ENCODE data around the gene EIF5. TPM values are rescaled to one million over a fixed set of nuclear protein-coding genes. Genes with fewer than 3 reads are reported as not detected.

Gene EIF5
- total RNA-seq, 1 donor from 2014 or later = 133 TPM

DNA sequence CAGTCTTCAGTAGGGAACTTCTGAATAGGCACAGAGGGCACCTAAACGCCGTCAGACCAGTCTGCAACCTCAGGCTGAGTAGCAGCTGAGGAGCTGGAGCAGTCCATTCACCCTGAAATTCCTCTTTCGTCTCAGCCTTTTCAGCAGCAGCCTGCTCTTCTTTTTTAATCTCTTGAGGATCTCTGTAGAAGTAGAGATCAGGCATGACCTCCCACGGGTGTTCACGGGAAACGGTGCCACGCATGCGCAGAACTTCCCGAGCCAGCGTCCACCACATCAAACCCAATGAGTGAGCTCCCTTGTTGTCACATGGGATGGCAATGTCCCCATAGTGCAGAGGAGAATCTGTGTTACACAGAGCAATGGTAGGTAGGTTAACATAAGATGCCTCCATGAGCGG, 40.1 kb downstream of the EIF5 start:
- FAIRE-seq = no peak

DNA sequence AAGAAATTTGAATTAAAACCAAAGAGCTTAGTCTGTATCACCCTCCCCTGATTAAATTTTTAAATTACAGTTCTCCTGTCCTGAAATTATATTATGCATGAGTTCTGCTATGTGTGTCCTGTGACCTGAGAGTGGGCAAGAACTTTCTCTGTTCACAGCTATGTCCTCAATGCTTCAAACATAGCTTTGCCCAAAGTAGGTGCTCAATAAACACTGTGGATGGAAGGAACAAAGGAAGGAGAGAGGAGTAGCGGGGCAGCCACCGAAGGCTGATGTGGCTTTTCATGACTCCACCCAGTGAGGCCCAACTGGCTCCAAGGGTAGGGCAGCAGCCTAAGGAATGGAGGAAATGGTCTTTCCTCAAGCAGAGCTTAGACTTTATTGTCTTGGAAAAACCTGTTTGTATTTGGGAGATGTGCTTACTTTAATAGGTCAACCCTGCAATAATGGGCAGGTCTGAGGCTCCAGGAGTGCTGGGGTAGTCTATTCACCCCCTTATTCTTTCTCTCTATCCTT, 43.5 kb downstream of the EIF5 start:
- TF ChIP-seq, protein P1, sequence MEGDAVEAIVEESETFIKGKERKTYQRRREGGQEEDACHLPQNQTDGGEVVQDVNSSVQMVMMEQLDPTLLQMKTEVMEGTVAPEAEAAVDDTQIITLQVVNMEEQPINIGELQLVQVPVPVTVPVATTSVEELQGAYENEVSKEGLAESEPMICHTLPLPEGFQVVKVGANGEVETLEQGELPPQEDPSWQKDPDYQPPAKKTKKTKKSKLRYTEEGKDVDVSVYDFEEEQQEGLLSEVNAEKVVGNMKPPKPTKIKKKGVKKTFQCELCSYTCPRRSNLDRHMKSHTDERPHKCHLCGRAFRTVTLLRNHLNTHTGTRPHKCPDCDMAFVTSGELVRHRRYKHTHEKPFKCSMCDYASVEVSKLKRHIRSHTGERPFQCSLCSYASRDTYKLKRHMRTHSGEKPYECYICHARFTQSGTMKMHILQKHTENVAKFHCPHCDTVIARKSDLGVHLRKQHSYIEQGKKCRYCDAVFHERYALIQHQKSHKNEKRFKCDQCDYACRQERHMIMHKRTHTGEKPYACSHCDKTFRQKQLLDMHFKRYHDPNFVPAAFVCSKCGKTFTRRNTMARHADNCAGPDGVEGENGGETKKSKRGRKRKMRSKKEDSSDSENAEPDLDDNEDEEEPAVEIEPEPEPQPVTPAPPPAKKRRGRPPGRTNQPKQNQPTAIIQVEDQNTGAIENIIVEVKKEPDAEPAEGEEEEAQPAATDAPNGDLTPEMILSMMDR (IDR thresholded peaks at IDR 0.05; ENCODE audit: insufficient read depth, low read length, severe bottlenecking) = no peak
- DNase-seq (ENCODE audit: low read depth) = no peak
- H3K27me3 ChIP-seq (ENCODE audit: control insufficient read depth, insufficient read depth, low read length) = no peaks in the 10 kb centered on the region
- no peak overlapping the region for H3K4me3 ChIP-seq (ENCODE audit: low read depth, low read length)
- H3K36me3 ChIP-seq (ENCODE audit: control insufficient read depth, insufficient read depth, low read length) = no peaks in the 10 kb centered on the region
- FAIRE-seq = no peak

More for the DNA sequence above, 40.1 kb downstream of the EIF5 start:
- H3K27me3 ChIP-seq (ENCODE audit: control insufficient read depth, insufficient read depth, low read length) = no peaks in the 10 kb centered on the region
- TF ChIP-seq, protein P1 (IDR thresholded peaks at IDR 0.05; ENCODE audit: insufficient read depth, low read length, severe bottlenecking) = no peak
- DNase-seq (ENCODE audit: low read depth) = no peak
- H3K36me3 ChIP-seq (ENCODE audit: control insufficient read depth, insufficient read depth, low read length) = no peaks in the 10 kb centered on the region
- H3K4me3 ChIP-seq (ENCODE audit: low read depth, low read length) = no peak overlapping the region

DNA sequence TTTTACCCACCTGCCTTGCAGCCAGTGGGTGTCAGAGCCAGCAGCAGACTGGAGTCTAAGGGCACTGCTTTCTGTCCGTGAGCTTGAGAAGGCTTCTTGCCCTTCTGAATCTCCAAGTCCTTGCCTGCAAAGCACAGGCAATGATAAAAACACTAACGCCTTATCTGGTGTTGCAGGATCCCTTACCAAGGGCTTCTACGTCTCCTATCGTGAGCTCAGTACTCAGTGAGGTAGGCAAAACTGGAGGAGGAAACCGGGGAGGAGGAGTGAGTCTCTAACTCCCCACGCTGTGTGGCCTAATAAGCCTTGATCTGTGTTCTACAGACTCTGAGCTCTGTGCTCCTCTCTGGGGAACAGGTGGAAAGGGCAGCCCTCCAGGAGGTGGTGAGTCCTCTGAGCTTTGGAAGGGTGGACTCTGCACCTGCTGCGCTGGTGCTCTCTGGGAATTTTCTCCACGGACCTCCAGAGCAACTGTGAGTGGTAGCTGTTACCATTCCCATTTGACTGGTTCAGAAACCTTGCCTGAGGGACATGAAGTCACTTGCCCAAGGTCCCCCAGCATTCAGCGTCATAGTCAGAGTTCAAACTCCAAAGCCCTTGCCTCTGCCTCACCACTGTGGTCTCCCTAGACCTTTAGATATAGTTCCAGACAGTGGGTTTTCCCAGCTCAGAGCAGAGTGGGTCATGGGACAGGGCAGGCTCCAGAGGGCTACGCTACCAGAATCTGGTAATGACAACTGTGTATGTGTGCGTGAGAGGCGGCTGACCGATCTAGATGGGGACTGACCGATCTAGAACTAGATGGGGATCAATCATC, 44.2 kb downstream of the EIF5 start:
- DNase-seq (ENCODE audit: low read depth) (no peak), FAIRE-seq (no peak)
- Histone ChIP-seq H3K27me3 (ENCODE audit: control insufficient read depth, insufficient read depth, low read length) (no peaks in the 10 kb centered on the region), H3K36me3 (ENCODE audit: control insufficient read depth, insufficient read depth, low read length) (no peaks in the 10 kb centered on the region), H3K4me3 (ENCODE audit: low read depth, low read length) (no peak overlapping the region)
- TF ChIP-seq, protein P1 (IDR thresholded peaks at IDR 0.05; ENCODE audit: insufficient read depth, low read length, severe bottlenecking) = no peak

DNA sequence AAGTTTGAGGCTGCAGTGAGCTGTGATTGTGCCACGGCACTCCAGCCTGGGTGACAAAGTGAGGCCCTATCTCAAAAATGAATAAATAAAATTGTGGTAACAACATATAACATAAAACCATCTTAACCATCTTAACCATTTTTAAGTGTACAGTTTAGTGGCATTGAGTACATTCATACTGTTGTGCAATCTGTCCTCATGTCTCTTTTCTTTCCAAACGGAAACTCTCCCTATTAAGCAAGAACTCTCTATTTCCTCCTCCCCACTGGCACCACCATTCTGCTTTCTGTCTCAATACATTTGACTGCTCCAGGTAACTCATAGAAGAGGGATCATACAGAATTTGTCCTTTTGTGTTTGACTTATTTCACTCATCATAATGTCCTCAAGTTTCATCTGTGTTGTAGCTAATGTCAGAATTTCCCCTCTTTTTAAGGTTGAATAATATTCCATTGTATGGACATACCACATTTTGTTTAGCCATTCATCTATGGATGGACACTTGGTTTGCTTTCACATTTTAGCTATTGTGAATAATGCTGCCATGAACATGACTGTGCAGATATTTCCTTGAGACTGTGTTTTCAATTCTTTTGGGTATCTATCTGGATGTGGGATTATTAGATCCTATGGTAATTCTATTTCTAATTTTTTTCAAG, 46.8 kb downstream of the EIF5 start:
- Histone ChIP-seq H3K4me3 (ENCODE audit: low read depth, low read length) (no peak overlapping the region), H3K27me3 (ENCODE audit: control insufficient read depth, insufficient read depth, low read length) (no peaks in the 10 kb centered on the region), H3K36me3 (ENCODE audit: control insufficient read depth, insufficient read depth, low read length) (no peaks in the 10 kb centered on the region)
- FAIRE-seq = no peak
- DNase-seq (ENCODE audit: low read depth) = peak; percentile 54
- TF ChIP-seq, protein P1 (IDR thresholded peaks at IDR 0.05; ENCODE audit: insufficient read depth, low read length, severe bottlenecking) = no peak

DNA sequence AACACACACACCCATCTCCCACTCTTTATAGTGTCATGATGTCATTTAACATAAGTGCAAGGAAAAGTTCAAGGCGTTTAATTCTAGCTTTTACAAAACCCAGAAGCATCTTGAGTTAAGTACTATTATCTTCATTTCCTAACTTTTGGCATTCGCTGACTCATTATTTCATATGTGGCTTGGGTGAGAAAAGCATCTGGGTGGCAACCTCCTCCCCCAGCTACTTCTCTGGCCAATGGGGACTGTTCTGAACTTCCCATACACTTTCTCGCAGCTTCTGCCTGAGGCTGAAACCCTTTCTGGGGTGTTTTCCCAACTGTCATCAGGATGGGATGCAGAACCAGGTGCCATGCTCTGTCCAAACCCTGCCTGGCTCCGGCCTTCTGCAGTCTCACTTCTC, 48.3 kb downstream of the EIF5 start:
- TF ChIP-seq, protein P1 (IDR thresholded peaks at IDR 0.05; ENCODE audit: insufficient read depth, low read length, severe bottlenecking) = no peak
- FAIRE-seq = no peak
- Histone ChIP-seq H3K4me3 (ENCODE audit: low read depth, low read length) (no peak overlapping the region), H3K27me3 (ENCODE audit: control insufficient read depth, insufficient read depth, low read length) (no peaks in the 10 kb centered on the region), H3K36me3 (ENCODE audit: control insufficient read depth, insufficient read depth, low read length) (no peaks in the 10 kb centered on the region)
- DNase-seq (ENCODE audit: low read depth) = peak; percentile 82

Data from bronchial epithelial cell (primary cell).